GM12878 (cell line): ENCODE measurements around the gene ENG. TPM values are rescaled to one million over a fixed set of nuclear protein-coding genes. Genes with fewer than 3 reads are reported as not detected.

Source experiments
- ATAC-seq: fragments of 200-7000 bp; cut with Tn5 transposase; 3 replicates; pipeline ENCODE4 v1.9.1; 2020; ENCODE audit warnings: mild to moderate bottlenecking, moderate library complexity
- BruUV-seq: library from RNA; stranded (reverse); fragments of 400-500 nt; replicated peaks from 2 replicates; lab custom pipeline; 2021; lab: Mats Ljungman, UMichigan
- CTCF ChIA-PET: fragments of 300-600 bp; sonication (Branson Sonifier 250); formaldehyde crosslinking; extraction: SDS; loops from one replicate; lab custom pipeline; 2021; ENCODE audit warnings: inconsistent platforms; lab: Yijun Ruan, JAX
- POLR2A ChIA-PET: fragments of 350-600 bp; formaldehyde crosslinking; extraction: SDS; loops from one replicate; lab custom pipeline; 2021; ENCODE audit warnings: inconsistent platforms; lab: Charles Lee
- RAD21 ChIA-PET: fragments of 300-600 bp; sonication (Branson Sonifier 250); formaldehyde crosslinking; loops from one replicate; lab custom pipeline; 2023; ENCODE audit warnings: antibody characterized with exemption; ENCODE audit not compliant: unreplicated experiment; lab: Charles Lee
- SMC1A ChIA-PET: fragments of 300-600 bp; sonication (Branson Sonifier 250); formaldehyde crosslinking; loops from one replicate; lab custom pipeline; 2023; ENCODE audit not compliant: unreplicated experiment, uncharacterized antibody; lab: Charles Lee
- DNase-seq: peaks from one replicate; pipeline ENCODE4 v3.0.0-alpha.2; 2011; ENCODE audit warnings: low read depth, low spot score
- FAIRE-seq: peaks from 3 replicates; lab custom pipeline; 2011; peaks lifted over from hg19 to GRCh38; lab: Jason Lieb, UNC
- H2AFZ ChIP-seq: 2 replicates; pipeline ENCODE4 v1.6.0; 2011; ENCODE audit warnings: low read depth, low read length, control low read depth; ENCODE audit not compliant: control insufficient read depth
- H3K27ac ChIP-seq: 2 replicates; pipeline ENCODE4 v1.5.1; 2011; ENCODE audit warnings: control low read depth; ENCODE audit not compliant: control insufficient read depth, insufficient read depth
- H3K27me3 ChIP-seq, 2 experiments: replicated peaks in 1 of 2; 2 replicates each; pipeline versions ENCODE4 v1.6.0 to v1.6.1; 2011; ENCODE audit warnings: low read length in 1 of 2; ENCODE audit not compliant: control insufficient read depth in 2 of 2, insufficient read depth in 2 of 2
- H3K36me3 ChIP-seq, 2 experiments: 2 replicates each; pipeline ENCODE4 v1.5.1; 2011; ENCODE audit warnings: low read length in 1 of 2; ENCODE audit not compliant: control insufficient read depth in 2 of 2, insufficient read depth in 2 of 2
- H3K4me1 ChIP-seq: 2 replicates; pipeline ENCODE4 v1.6.1; 2011; ENCODE audit warnings: mild to moderate bottlenecking, low read length, moderate library complexity, mixed read lengths; ENCODE audit not compliant: control insufficient read depth, insufficient read depth
- H3K4me2 ChIP-seq: 2 replicates; pipeline ENCODE4 v1.6.0; 2011; ENCODE audit warnings: control low read depth; ENCODE audit not compliant: control insufficient read depth, insufficient read depth
- H3K4me3 ChIP-seq: fragments of 200-600 bp; sonication (generic); 2 replicates; pipeline ENCODE4 v1.5.1; 2016
- H3K79me2 ChIP-seq: 2 replicates; pipeline ENCODE4 v1.6.0; 2011; ENCODE audit warnings: low read length; ENCODE audit not compliant: control insufficient read depth, insufficient read depth
- H3K9ac ChIP-seq: 2 replicates; pipeline ENCODE4 v1.8.0; 2011; ENCODE audit warnings: low read length, control low read depth, mixed read lengths; ENCODE audit not compliant: control insufficient read depth, insufficient read depth
- H3K9me3 ChIP-seq: replicated peaks from 3 replicates; pipeline ENCODE4 v1.5.1; 2011; ENCODE audit warnings: mild to moderate bottlenecking, low read length; ENCODE audit not compliant: control insufficient read depth, insufficient read depth
- H4K20me1 ChIP-seq: 2 replicates; pipeline ENCODE4 v1.6.0; 2011; ENCODE audit not compliant: control insufficient read depth, insufficient read depth
- BRCA1 ChIP-seq: IDR thresholded peaks from 2 replicates; pipeline ENCODE4 v1.6.1; 2011; ENCODE audit warnings: low read depth, low read length, improper control_type of control experiment
- IKZF2 ChIP-seq, 2 experiments: fragments of 450-650 bp; IDR thresholded peaks; 2 replicates each; pipeline ENCODE4 v1.6.1; 2017; ENCODE audit warnings: mild to moderate bottlenecking in 2 of 2, moderate library complexity in 2 of 2
- IRF4 ChIP-seq: IDR thresholded peaks from 2 replicates; pipeline ENCODE4 v1.6.1; 2011; ENCODE audit warnings: low read depth, low read length
- KDM1A ChIP-seq: fragments of 200-600 bp; sonication (generic); IDR thresholded peaks from 2 replicates; pipeline ENCODE4 v1.6.1; 2016; ENCODE audit warnings: borderline replicate concordance
- POLR2A ChIP-seq: IDR thresholded peaks from 2 replicates; pipeline ENCODE4 v1.6.1; 2011; ENCODE audit warnings: low read depth, mild to moderate bottlenecking, low read length
- SRF ChIP-seq, 2 experiments: IDR thresholded peaks; 2 replicates each; pipeline ENCODE4 v1.6.1; 2011; ENCODE audit warnings: low read depth in 2 of 2, low read length in 2 of 2, mild to moderate bottlenecking in 1 of 2, moderate library complexity in 1 of 2
- ZNF207 ChIP-seq: fragments of 450-650 bp; IDR thresholded peaks from 2 replicates; pipeline ENCODE4 v1.6.1; 2014; ENCODE audit warnings: antibody characterized with exemption, mild to moderate bottlenecking, borderline replicate concordance
- WGBS: methylation state at CpG from one replicate; pipeline ENCODE4 v1.1.6; 2016; ENCODE audit warnings: low lambda C conversion rate; ENCODE audit not compliant: insufficient replicate concordance, insufficient coverage; ENCODE audit errors: missing lambda C conversion rate; 5-methylcytosine and 5-hydroxymethylcytosine counted together
- in situ Hi-C: fragments of 300-500 bp; cut with MboI; formaldehyde crosslinking; loops from 9 replicates; pipeline ENCODE4 v1.14.3; 2018; ENCODE audit warnings: mixed read lengths
- intact Hi-C: fragments of 100-400 bp; cut with micrococcal nuclease; formaldehyde crosslinking; loops from one replicate; pipeline ENCODE4 v1.14.2; 2022; ENCODE audit not compliant: unreplicated experiment
- polyA plus RNA-seq, 11 experiments: library from polyadenylated mRNA; depleted of rRNA in 4 of 11; unstranded in 6 of 11; stranded (reverse) in 5 of 11; fragments of >200 nt; fragmentation: Nextera tagmentation in 4 of 11; fragmentation: Illumina TruSeq in 1 of 11; extraction: Ambion mirVana in 4 of 11; extraction: Trizol in 1 of 11; gene quantifications; 1 replicate in 1 of 11; 2 replicates in 10 of 11; pipeline versions ENCODE4 v1.2.1 to v1.2.3, GENCODE V29; 2011 to 2016; ENCODE audit warnings: inconsistent platforms in 2 of 11, missing spikeins in 2 of 11, low read depth in 1 of 11
- total RNA-seq, 4 experiments: library from RNA; depleted of rRNA in 3 of 4; stranded (reverse); fragments of >200 nt in 3 of 4; fragmentation: Illumina TruSeq in 1 of 4; extraction: Trizol in 1 of 4; gene quantifications; 2 replicates each; pipeline versions ENCODE4 v1.2.1 to v1.2.3, GENCODE V29; 2013 to 2021
- TF ChIP-seq, protein P1 (sequence below): fragments of 450-650 bp; IDR thresholded peaks from 2 replicates; pipeline ENCODE4 v1.6.1; 2017; ENCODE audit warnings: borderline replicate concordance
- TF ChIP-seq, protein P2 (sequence below): fragments of 450-650 bp; IDR thresholded peaks from 2 replicates; pipeline ENCODE4 v1.6.1; 2017; ENCODE audit warnings: mild to moderate bottlenecking, moderate library complexity
- TF ChIP-seq, protein P3 (sequence below): fragments of 450-650 bp; IDR thresholded peaks from 2 replicates; pipeline ENCODE4 v1.6.1; 2017; ENCODE audit warnings: low read depth, mild to moderate bottlenecking, moderate library complexity
- TF ChIP-seq, protein P4 (sequence below): IDR thresholded peaks from 2 replicates; pipeline ENCODE4 v1.6.1; 2012; ENCODE audit warnings: mild to moderate bottlenecking, low read depth, low read length
- TF ChIP-seq, protein P5 (sequence below): fragments of 450-650 bp; conservative IDR thresholded peaks from 2 replicates; pipeline ENCODE4 v1.6.1; 2017; ENCODE audit warnings: mild to moderate bottlenecking, moderate library complexity

Gene ENG
- total and polyA plus RNA-seq, 10 of the 15 experiments (the other 5 are each of a cell fraction or from before 2014, with no cell fraction given): 0.14 to 10.1 (median 2.0) TPM

DNA sequence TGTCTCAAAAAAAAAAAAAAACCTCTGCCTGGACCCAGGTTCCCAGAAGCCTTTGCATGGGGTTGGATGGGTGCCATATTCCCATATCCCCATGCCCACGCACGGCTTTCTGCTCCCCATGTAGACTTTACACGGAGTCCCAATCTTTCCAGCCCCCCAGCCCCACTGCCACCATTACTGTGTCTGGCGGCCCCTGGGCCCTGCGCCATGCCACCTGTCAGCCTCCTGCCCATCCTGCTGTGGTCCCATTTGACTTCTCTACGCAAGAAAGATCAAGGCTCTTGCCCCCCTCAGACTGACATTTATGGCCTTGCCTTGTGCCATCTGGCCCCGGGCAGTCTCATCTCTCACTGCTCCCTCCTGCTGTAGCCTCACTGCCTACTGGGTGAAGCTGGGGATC lies 29.5 kb upstream of the ENG start:
- Histone ChIP-seq H3K36me3 (peaks cover 3 to 4% of the 10 kb centered on the region in 2 experiments; a peak in 3 of 4 replicates), H3K27ac (no peak overlapping the region), H3K9me3 (no peaks in the 10 kb centered on the region), H3K27me3 (no peaks in the 10 kb centered on the region), H3K79me2 (no peaks in the 10 kb centered on the region), H3K9ac (no peak overlapping the region), H3K4me2 (no peak overlapping the region), H2AFZ (no peak overlapping the region), H3K4me1 (peaks cover 3% of the 10 kb centered on the region), H3K4me3 (no peak overlapping the region), H4K20me1 (no peaks in the 10 kb centered on the region)
- RAD21 ChIA-PET: no interaction called here
- POLR2A ChIA-PET: no interaction called here
- no TSS peak for BruUV-seq
- TF ChIP-seq POLR2A (no peak), IKZF2 (IDR thresholded peaks at IDR 0.05) (no peak), SRF (IDR thresholded peaks at IDR 0.05; ENCODE audit: low read depth in 2 of 2, low read length in 2 of 2) (no peak), ZNF207 (no peak), IRF4 (no peak), KDM1A (no peak), BRCA1 (no peak)
- TF ChIP-seq, protein P1, sequence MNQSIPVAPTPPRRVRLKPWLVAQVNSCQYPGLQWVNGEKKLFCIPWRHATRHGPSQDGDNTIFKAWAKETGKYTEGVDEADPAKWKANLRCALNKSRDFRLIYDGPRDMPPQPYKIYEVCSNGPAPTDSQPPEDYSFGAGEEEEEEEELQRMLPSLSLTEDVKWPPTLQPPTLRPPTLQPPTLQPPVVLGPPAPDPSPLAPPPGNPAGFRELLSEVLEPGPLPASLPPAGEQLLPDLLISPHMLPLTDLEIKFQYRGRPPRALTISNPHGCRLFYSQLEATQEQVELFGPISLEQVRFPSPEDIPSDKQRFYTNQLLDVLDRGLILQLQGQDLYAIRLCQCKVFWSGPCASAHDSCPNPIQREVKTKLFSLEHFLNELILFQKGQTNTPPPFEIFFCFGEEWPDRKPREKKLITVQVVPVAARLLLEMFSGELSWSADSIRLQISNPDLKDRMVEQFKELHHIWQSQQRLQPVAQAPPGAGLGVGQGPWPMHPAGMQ: no peak
- TF ChIP-seq, protein P2, sequence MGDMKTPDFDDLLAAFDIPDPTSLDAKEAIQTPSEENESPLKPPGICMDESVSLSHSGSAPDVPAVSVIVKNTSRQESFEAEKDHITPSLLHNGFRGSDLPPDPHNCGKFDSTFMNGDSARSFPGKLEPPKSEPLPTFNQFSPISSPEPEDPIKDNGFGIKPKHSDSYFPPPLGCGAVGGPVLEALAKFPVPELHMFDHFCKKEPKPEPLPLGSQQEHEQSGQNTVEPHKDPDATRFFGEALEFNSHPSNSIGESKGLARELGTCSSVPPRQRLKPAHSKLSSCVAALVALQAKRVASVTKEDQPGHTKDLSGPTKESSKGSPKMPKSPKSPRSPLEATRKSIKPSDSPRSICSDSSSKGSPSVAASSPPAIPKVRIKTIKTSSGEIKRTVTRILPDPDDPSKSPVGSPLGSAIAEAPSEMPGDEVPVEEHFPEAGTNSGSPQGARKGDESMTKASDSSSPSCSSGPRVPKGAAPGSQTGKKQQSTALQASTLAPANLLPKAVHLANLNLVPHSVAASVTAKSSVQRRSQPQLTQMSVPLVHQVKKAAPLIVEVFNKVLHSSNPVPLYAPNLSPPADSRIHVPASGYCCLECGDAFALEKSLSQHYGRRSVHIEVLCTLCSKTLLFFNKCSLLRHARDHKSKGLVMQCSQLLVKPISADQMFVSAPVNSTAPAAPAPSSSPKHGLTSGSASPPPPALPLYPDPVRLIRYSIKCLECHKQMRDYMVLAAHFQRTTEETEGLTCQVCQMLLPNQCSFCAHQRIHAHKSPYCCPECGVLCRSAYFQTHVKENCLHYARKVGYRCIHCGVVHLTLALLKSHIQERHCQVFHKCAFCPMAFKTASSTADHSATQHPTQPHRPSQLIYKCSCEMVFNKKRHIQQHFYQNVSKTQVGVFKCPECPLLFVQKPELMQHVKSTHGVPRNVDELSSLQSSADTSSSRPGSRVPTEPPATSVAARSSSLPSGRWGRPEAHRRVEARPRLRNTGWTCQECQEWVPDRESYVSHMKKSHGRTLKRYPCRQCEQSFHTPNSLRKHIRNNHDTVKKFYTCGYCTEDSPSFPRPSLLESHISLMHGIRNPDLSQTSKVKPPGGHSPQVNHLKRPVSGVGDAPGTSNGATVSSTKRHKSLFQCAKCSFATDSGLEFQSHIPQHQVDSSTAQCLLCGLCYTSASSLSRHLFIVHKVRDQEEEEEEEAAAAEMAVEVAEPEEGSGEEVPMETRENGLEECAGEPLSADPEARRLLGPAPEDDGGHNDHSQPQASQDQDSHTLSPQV: no peak
- TF ChIP-seq, protein P3, sequence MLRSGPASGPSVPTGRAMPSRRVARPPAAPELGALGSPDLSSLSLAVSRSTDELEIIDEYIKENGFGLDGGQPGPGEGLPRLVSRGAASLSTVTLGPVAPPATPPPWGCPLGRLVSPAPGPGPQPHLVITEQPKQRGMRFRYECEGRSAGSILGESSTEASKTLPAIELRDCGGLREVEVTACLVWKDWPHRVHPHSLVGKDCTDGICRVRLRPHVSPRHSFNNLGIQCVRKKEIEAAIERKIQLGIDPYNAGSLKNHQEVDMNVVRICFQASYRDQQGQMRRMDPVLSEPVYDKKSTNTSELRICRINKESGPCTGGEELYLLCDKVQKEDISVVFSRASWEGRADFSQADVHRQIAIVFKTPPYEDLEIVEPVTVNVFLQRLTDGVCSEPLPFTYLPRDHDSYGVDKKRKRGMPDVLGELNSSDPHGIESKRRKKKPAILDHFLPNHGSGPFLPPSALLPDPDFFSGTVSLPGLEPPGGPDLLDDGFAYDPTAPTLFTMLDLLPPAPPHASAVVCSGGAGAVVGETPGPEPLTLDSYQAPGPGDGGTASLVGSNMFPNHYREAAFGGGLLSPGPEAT: no peak
- TF ChIP-seq, protein P4, sequence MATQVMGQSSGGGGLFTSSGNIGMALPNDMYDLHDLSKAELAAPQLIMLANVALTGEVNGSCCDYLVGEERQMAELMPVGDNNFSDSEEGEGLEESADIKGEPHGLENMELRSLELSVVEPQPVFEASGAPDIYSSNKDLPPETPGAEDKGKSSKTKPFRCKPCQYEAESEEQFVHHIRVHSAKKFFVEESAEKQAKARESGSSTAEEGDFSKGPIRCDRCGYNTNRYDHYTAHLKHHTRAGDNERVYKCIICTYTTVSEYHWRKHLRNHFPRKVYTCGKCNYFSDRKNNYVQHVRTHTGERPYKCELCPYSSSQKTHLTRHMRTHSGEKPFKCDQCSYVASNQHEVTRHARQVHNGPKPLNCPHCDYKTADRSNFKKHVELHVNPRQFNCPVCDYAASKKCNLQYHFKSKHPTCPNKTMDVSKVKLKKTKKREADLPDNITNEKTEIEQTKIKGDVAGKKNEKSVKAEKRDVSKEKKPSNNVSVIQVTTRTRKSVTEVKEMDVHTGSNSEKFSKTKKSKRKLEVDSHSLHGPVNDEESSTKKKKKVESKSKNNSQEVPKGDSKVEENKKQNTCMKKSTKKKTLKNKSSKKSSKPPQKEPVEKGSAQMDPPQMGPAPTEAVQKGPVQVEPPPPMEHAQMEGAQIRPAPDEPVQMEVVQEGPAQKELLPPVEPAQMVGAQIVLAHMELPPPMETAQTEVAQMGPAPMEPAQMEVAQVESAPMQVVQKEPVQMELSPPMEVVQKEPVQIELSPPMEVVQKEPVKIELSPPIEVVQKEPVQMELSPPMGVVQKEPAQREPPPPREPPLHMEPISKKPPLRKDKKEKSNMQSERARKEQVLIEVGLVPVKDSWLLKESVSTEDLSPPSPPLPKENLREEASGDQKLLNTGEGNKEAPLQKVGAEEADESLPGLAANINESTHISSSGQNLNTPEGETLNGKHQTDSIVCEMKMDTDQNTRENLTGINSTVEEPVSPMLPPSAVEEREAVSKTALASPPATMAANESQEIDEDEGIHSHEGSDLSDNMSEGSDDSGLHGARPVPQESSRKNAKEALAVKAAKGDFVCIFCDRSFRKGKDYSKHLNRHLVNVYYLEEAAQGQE: no peak
- TF ChIP-seq, protein P5, sequence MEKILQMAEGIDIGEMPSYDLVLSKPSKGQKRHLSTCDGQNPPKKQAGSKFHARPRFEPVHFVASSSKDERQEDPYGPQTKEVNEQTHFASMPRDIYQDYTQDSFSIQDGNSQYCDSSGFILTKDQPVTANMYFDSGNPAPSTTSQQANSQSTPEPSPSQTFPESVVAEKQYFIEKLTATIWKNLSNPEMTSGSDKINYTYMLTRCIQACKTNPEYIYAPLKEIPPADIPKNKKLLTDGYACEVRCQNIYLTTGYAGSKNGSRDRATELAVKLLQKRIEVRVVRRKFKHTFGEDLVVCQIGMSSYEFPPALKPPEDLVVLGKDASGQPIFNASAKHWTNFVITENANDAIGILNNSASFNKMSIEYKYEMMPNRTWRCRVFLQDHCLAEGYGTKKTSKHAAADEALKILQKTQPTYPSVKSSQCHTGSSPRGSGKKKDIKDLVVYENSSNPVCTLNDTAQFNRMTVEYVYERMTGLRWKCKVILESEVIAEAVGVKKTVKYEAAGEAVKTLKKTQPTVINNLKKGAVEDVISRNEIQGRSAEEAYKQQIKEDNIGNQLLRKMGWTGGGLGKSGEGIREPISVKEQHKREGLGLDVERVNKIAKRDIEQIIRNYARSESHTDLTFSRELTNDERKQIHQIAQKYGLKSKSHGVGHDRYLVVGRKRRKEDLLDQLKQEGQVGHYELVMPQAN: no peak
- FAIRE-seq: no peak
- ATAC-seq: no peak; the same call in 2 of the 3 replicates
- intact Hi-C loops (loop anchor here (5.0 kb wide), 1 partner anchor 33 kb away; the partner anchor contains the start of gene ST6GALNAC4), in situ Hi-C loops (no loop called here)
- DNase-seq: no peak
- SMC1A ChIA-PET: interaction anchor here (1.2 kb wide), 1 partner anchor 15 kb away, joined by 3 read pairs; no protein-coding TSS in a partner anchor
- 89% methylated on average over 7 of the region's 7 CpGs for WGBS
- CTCF ChIA-PET: no interaction called here
